Nephron progenitor cell (in vitro differentiated cells): ENCODE measurements around the gene ARHGEF4.

ENCODE experiments used
- DNase-seq: peaks from one replicate; pipeline ENCODE4 v3.0.0; 2021
- H3K27ac Mint-ChIP-seq: 2 replicates; pipeline ENCODE4 v1.8.0; 2021; ENCODE audit warnings: mild to moderate bottlenecking, moderate library complexity, mixed read lengths
- H3K27me3 Mint-ChIP-seq: 2 replicates; pipeline ENCODE4 v1.8.0; 2021; ENCODE audit warnings: mild to moderate bottlenecking, low read depth, mixed read lengths; ENCODE audit not compliant: poor library complexity
- H3K36me3 Mint-ChIP-seq: 2 replicates; pipeline ENCODE4 v1.8.0; 2021; ENCODE audit warnings: low read depth, mixed read lengths
- H3K4me1 Mint-ChIP-seq: 2 replicates; pipeline ENCODE4 v1.8.0; 2021; ENCODE audit warnings: mixed read lengths
- H3K4me3 Mint-ChIP-seq: 2 replicates; pipeline ENCODE4 v1.8.0; 2021; ENCODE audit warnings: mild to moderate bottlenecking, moderate library complexity, mixed read lengths
- H3K9me3 Mint-ChIP-seq: 2 replicates; pipeline ENCODE4 v1.8.0; 2021; ENCODE audit warnings: mild to moderate bottlenecking, moderate library complexity, mixed read lengths
- TF ChIP-seq, protein P1 (sequence below): fragments of 200-600 bp; sonication (generic); IDR thresholded peaks from 2 replicates; pipeline ENCODE4 v1.5.0; 2021; ENCODE audit warnings: antibody characterized with exemption

ARHGEF4 gene

DNA sequence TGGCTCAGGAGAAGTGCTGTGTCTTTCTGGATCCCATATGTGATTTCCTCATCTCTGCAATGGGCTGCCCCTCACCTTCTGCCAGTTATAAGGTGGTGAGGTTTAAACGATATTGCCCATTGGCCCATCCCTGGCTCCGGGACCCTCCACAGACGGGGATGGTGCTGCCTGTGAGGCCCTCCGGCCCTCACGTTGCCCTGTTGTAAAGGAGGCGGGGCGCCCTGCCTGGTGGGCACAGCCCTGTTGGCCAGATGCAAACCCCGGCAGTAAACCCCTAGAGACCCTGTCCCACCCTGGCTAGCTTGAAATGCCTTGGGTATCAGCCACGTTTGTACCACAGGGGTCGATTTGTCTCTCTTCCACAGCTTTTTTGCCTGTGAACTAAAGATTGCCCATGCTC is 7.4 kb downstream of the ARHGEF4 start:
- TF ChIP-seq, protein P1, sequence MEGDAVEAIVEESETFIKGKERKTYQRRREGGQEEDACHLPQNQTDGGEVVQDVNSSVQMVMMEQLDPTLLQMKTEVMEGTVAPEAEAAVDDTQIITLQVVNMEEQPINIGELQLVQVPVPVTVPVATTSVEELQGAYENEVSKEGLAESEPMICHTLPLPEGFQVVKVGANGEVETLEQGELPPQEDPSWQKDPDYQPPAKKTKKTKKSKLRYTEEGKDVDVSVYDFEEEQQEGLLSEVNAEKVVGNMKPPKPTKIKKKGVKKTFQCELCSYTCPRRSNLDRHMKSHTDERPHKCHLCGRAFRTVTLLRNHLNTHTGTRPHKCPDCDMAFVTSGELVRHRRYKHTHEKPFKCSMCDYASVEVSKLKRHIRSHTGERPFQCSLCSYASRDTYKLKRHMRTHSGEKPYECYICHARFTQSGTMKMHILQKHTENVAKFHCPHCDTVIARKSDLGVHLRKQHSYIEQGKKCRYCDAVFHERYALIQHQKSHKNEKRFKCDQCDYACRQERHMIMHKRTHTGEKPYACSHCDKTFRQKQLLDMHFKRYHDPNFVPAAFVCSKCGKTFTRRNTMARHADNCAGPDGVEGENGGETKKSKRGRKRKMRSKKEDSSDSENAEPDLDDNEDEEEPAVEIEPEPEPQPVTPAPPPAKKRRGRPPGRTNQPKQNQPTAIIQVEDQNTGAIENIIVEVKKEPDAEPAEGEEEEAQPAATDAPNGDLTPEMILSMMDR: no peak
- peaks cover 37% of the 10 kb centered on the region for H3K27me3 Mint-ChIP-seq
- H3K4me3 Mint-ChIP-seq: no peak overlapping the region

DNA sequence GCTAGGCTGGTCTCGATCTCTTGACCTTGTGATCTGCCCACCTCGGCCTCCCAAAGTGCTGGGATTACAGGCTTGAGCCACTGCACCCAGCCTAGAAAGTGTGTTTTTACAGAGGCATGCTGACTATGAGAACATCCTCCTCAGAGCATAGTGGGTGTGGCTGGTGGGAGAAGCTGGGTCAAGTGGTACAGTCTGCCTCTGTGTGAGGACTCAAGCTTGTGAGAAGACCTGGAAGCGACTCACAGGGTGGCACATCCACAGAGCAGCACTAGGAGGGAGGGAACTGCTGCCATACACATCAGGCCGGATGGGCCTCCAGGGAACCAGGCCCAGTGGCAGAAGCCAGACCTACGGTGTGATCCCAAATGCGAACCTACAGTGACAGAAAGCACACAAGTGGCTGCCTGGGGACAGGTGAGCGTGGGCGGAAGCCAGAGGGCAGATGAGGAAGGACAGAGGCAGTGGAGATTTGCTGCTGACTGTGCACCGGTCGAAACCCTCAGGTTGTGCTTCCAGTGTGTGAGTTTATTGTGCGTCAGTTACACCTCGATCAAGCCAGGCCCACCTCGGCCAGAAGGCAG is 8.9 kb downstream of the ARHGEF4 start:
- Mint-ChIP-seq H3K4me3 (no peak overlapping the region), H3K4me1 (peaks cover 23% of the 10 kb centered on the region), H3K9me3 (no peaks in the 10 kb centered on the region), H3K27me3 (peaks cover 23% of the 10 kb centered on the region), H3K27ac (peak overlapping the region; percentile 70), H3K36me3 (no peaks in the 10 kb centered on the region)
- DNase-seq: no peak
- TF ChIP-seq, protein P1: no peak

More for the DNA sequence above, 7.4 kb downstream of the ARHGEF4 start:
- H3K36me3 Mint-ChIP-seq: no peaks in the 10 kb centered on the region
- peaks cover 23% of the 10 kb centered on the region for H3K4me1 Mint-ChIP-seq
- no peak for DNase-seq
- no peaks in the 10 kb centered on the region for H3K9me3 Mint-ChIP-seq
- H3K27ac Mint-ChIP-seq: no peak overlapping the region

DNA sequence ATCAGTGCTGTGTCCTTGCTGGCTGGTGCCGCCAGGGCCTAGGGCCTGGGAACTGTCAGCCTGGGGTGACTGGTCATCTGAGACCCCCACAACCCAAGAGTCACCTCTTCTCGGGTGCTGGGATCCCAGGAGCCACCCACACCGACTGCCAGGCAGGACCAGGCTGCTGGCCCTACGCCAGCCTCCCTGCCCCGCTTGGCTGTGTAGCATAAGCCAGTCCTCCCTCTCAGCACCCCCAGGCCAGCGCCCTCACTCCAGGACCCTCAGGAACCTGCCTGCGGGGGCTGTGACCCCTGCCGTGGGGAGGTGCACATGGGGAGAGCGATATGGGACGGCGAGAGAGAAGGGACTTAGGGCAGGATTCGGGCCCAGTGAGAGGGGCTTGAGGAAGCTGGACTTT is 9.5 kb downstream of the ARHGEF4 start:
- Mint-ChIP-seq H3K36me3 (no peaks in the 10 kb centered on the region), H3K9me3 (no peaks in the 10 kb centered on the region), H3K4me1 (peaks cover 23% of the 10 kb centered on the region), H3K4me3 (no peak overlapping the region), H3K27ac (no peak overlapping the region), H3K27me3 (peaks cover 18% of the 10 kb centered on the region)
- DNase-seq: no peak
- TF ChIP-seq, protein P1: no peak

DNA sequence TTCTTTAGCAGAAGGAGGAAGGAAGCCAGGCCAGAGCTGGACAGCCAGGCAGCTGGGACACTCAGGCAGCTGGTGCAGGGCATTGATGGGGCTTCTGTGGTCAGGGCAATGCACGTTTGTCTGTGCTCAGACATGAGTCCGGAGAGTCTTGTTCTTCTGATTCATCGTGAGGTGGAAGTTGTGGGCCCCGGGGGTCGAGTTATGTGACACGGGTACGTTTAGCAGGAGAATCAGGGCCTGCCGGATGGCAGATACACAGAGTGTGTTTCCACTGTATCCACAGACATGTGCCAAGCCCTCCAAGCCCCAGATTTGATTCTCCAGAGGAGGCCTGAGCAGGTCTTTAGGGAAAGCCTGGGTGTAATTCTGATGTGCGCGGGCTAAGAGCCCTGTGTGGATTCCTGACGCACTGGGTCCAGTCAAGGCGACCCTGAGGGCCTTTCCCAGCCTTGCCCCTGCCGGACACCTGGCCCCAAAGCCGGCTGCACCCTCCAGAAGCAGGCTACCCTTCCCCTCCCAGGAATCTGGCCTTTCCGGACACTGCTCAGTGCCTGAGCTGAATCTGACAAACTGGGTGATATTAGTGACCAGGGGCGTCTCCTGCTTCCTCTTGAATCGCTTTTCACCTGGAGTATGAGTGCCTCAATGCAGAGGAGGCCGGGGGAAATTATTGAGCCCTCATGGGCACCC is 10.1 kb downstream of the ARHGEF4 start:
- no peaks in the 10 kb centered on the region for H3K9me3 Mint-ChIP-seq
- no peak for DNase-seq

DNA sequence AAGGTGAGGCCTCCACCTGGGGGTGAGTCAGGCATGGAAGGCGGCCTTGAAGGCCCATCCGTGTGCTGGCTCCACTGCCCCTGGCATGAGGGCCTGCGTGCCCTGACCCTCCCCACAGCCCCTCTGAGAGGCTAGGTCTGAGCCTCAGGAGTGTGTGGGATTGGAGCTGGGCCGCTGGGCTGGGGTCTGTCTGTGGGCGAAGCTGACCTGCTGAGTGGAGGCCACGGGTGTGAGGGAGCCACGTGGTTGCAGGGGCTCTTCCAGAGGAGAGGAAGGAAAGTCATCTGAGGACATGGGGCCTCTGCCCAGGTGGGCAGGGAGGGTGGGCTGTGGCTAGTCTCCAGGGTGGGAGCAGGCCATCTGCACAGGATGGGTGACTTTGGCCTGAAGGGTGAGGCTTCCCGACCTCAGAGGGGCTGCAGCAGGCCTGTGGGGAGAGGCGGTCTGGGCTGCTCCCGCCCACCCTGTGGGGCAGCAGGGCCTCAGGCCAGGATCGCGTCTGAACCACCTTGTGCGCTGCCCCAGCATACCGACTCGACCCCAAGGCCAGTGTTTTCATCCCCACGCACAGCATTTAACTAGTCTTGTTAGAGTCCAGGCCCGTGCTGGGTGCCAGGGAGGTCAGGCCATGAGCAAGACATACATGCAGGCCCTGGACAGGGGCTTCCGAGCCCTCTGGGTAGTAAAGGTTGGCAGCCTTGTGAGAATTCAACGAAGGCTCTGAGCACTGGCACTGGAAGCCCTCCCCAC is 11.2 kb downstream of the ARHGEF4 start:
- no peak for DNase-seq
- Mint-ChIP-seq H3K36me3 (no peaks in the 10 kb centered on the region), H3K27me3 (peaks cover 11% of the 10 kb centered on the region), H3K4me3 (no peak overlapping the region), H3K9me3 (no peaks in the 10 kb centered on the region), H3K4me1 (peaks cover 23% of the 10 kb centered on the region), H3K27ac (no peak overlapping the region)
- TF ChIP-seq, protein P1: no peak

More for the DNA sequence above, 10.1 kb downstream of the ARHGEF4 start:
- TF ChIP-seq, protein P1: no peak
- H3K27me3 Mint-ChIP-seq: peaks cover 14% of the 10 kb centered on the region
- H3K27ac Mint-ChIP-seq: no peak overlapping the region
- no peak overlapping the region for H3K4me3 Mint-ChIP-seq
- H3K4me1 Mint-ChIP-seq: peaks cover 23% of the 10 kb centered on the region
- no peaks in the 10 kb centered on the region for H3K36me3 Mint-ChIP-seq
